GM19467 (cell line): Measurements from ENCODE around the gene NNMT.
"Not testable (repeated sequence)": the region's sequence is repeated elsewhere in the genome, so short reads cannot be mapped to it uniquely, and the experiment has no call there.

Experiments
- ATAC-seq: cut with Tn5 transposase; IDR thresholded peaks from one replicate; pipeline ENCODE4 v1.9.1; 2021; ENCODE audit warnings: mild to moderate bottlenecking, moderate library complexity; ENCODE audit not compliant: unreplicated experiment

The NNMT gene

GRCh38 chr11:114307524-114308203 is 11.5 kb downstream of the NNMT start:
- ATAC-seq: no peak

- no peak for ATAC-seq
These were observed 12.5 kb downstream of the NNMT start for GRCh38 chr11:114308689-114309089.

GRCh38 chr11:114309517-114309916 is 13.3 kb downstream of the NNMT start:
- ATAC-seq: no peak

- ATAC-seq: no peak
These were observed 13.9 kb downstream of the NNMT start for GRCh38 chr11:114310095-114310494.

GRCh38 chr11:114311946-114312345 is 15.7 kb downstream of the NNMT start:
- no peak for ATAC-seq

GRCh38 chr11:114314096-114314495 is 17.9 kb downstream of the NNMT start:
- ATAC-seq: no peak

GRCh38 chr11:114315749-114316368 is 19.7 kb downstream of the NNMT start:
- ATAC-seq: no peak

- ATAC-seq: no peak
These were observed 21.0 kb downstream of the NNMT start for GRCh38 chr11:114316980-114317786.

- no peak for ATAC-seq
These were observed 21.6 kb downstream of the NNMT start for GRCh38 chr11:114317787-114318137.

GRCh38 chr11:114318361-114318760 is 22.2 kb downstream of the NNMT start:
- no peak for ATAC-seq

- no peak for ATAC-seq
These were observed 23.6 kb downstream of the NNMT start for GRCh38 chr11:114319716-114320328.

GRCh38 chr11:114321621-114322257 is 25.5 kb downstream of the NNMT start:
- ATAC-seq: no peak

GRCh38 chr11:114322934-114323333 is 26.7 kb downstream of the NNMT start:
- ATAC-seq: no peak

GRCh38 chr11:114326151-114326550 is 30.0 kb downstream of the NNMT start:
- no peak for ATAC-seq

GRCh38 chr11:114326776-114327175 is 30.6 kb downstream of the NNMT start:
- no peak for ATAC-seq

GRCh38 chr11:114330373-114330772 is 34.2 kb downstream of the NNMT start:
- no peak for ATAC-seq

GRCh38 chr11:114340311-114341131 is 44.3 kb downstream of the NNMT start:
- no peak for ATAC-seq

GRCh38 chr11:114341667-114342066 is 45.5 kb downstream of the NNMT start:
- ATAC-seq: not testable (repeated sequence)

- no peak for ATAC-seq
These were observed 46.3 kb downstream of the NNMT start for GRCh38 chr11:114342476-114342875.

- ATAC-seq: no peak
These were observed 46.8 kb downstream of the NNMT start for GRCh38 chr11:114343020-114343419.
